D341Med (cell line): ENCODE measurements around the gene GPR15.

Experiments used
- DNase-seq: peaks from one replicate; pipeline ENCODE4 v3.0.0; 2012; ENCODE audit warnings: low spot score

GPR15 gene

GRCh38 chr3:98531622-98532274 lies at the start of gene GPR15:
GPR15 (plus strand) TSS chr3:98531978; CDS start chr3:98532034, 56 bp downstream.
- DNase-seq = no peak

DNA sequence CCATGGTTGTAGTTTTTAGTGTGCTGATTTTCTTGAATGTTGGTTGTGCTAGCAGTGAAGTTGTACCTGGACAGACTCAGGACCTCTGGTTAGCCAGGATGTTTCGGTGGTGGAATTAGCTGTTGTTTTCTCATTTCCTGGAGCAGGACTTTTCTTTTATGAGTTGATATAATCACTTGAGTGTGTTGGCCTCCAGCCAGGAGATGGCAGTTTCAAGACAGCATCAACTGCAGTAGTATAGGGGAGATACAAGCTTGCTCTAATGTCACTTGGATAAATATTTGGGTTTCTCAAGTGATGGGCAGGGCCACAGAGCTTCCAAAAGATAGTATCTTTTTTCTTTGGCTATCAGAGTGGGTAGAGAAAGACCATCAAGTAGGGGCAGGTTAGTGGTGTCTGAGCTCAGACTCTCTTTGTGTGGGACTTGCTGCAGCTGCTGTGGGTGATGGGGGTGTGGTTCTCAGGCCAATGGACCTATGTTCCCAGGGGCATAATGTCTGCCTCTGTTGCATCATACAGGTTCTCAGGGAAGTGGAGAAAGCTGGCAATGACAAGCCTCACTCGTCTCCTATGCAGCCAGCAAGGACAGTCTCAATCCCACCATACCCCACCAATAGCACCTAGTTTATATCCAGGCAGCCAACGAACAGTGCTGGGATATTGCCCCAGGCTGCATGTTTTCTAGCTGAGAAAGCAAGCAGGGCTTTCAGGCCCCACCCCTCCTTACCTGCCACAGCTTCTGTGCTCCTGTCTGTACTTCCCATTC lies 48.9 kb upstream of the GPR15 start:
- no peak for DNase-seq

GRCh38 chr3:98483626-98484025 lies 48.2 kb upstream of the GPR15 start:
- no peak for DNase-seq

- DNase-seq = no peak
Measured at GRCh38 chr3:98497381-98497780, 34.4 kb upstream of the GPR15 start, which contains the start of gene OR5K2. OR5K2 (plus strand) TSS chr3:98497681; CDS start chr3:98497681, 0 bp downstream.

DNA sequence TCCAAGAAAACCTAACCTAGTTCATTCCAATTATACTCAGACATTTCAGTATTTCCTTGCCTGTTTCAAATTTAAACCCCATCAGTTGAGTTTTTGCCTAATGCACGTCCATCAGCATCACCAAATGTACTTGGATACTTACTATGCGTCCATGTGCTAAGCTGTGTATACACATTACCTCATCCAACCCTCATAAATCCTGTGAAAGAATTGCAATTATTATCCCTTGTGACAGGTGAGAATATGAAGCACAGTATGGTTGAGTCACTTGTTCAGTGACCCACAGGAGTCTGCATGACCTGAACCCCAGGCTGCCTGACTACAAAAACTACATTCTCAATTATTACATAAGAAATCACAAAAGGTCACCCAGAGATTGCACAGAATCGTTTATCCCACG lies 31.8 kb upstream of the GPR15 start:
- no peak for DNase-seq

- DNase-seq = no peak
Measured at GRCh38 chr3:98501270-98501669, 30.5 kb upstream of the GPR15 start.

GRCh38 chr3:98501863-98502576 lies 29.8 kb upstream of the GPR15 start:
- no peak for DNase-seq

GRCh38 chr3:98504539-98504938 lies 27.2 kb upstream of the GPR15 start:
- DNase-seq = no peak

DNA sequence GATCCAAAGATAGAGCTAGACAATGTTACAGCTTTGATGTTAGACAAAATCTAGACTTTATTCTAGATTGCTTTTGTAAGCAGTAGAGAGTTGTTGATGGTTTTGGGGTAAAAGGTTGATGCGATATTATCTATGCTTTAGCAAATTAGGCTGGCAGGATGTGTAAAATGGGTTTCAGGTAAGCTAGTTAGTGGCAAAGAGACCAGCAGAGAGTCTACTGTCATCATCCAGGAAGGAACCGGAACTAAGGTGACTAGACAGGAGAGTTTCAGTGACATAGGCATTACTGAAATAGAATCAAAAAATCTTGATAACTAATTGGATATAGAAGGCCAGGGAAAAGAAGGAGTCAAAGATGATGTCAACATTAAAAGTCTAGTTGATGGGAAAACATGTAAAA lies 23.2 kb upstream of the GPR15 start:
- DNase-seq = no peak

DNA sequence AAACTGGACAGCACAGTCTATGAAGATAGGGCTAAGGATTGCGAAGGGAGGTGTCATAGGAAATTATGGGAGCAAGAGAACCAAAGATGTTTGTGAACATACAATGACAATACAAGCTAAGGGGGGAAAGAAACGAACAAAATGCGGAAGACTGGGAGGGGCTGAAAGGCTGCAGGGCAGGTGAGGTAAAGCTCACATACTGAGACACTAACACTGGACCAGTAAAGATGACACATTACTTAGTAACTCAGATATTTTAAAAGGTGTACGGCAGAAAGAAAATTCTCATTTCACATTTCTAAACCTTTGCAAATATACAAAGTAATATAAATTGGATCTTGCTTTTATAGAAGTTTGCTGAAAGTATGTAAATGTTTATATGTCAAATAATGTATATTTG lies 19.2 kb upstream of the GPR15 start:
- no peak for DNase-seq

- no peak for DNase-seq
Measured at GRCh38 chr3:98513091-98513511, 18.7 kb upstream of the GPR15 start.

GRCh38 chr3:98513736-98514135 lies 18.0 kb upstream of the GPR15 start:
- DNase-seq = no peak

- no peak for DNase-seq
Measured at GRCh38 chr3:98514948-98515347, 16.8 kb upstream of the GPR15 start.

GRCh38 chr3:98518816-98519215 lies 13.0 kb upstream of the GPR15 start:
- no peak for DNase-seq

DNA sequence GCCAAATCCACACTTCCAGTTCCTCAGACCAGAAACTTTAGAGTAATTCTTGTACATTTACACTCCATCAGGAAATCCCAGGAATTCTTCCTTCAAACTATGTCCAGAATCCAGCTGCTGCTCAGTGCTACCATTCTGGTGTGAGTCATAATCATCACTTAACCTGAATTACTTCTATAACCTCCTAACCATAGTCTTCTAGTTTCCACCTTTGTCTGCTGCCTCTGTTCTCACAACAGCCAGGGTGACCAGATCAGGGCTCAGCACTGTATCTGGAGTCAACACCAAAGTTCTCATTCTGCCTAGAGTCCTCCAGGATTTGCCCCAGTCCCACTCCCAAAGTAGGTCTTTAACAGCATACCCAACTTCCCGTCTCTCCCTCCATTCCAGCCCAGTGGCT lies 12.4 kb upstream of the GPR15 start:
- DNase-seq = no peak

DNA sequence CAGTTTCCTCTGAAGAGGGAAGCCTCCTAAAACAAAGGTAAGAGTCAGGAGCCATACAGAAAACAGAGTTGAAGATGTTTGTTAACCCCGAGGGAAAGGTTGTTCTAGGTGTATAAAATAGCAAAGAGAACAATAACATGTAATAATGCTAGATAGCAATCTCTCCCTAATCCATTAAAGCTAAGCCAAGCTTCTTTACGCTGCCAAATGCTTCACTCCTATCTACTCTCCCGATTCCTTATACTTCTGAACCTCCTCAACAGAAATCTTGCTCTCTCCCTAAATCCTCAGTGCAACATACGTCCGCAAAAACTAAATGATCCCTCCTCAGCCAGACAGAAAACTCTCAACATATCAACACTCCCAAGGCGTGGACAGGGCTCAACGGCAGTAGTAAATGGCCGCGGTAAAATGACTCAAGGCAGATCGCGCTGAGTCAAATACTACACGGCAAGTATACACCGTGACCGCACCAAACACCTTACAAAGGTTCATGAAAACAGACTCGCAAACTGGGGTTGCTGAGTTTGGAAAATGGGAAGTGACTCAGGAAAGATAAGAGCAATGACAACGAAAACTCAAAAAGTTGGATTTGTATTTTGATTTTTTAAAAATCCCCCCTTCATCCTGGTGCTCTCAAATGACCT lies 9.8 kb upstream of the GPR15 start:
- peak; percentile 45 for DNase-seq

DNA sequence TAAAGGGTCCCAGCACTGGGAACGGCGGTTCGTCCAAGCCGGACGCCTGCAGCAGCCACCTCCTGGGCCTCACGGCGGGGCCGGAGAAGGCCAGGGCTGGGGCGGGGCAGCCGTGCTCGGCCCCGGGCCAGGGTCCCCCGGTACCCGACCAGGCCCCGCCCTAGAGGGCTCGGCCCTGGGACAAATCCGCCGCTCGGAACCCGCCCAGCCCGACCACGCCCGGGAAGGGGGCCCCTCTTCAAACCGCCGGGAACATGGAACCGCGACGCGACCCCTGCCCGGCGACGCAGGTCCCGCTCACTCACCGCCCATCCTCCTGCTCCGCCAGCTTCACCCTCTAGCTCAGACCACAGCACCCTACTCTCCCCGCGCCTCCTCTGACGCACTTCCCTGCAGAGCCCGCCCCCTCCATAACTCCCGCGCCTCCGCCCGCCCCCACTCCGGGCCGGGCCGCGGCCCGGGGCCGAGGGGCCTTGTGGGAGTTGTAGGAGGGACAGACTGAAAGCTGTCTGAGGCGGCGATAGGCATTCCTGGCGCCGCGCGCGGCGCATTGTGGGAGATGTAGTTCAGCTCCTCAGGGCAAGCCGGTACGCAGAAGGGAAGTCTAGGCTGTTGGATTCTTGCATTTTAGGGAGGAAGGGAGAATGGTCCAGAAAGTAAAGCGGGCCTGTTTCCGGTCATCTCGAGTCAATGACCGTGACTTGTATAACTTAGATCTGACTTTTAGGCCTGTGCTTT lies 9.1 kb upstream of the GPR15 start, which contains the start of gene CLDND1:
TSS of gene CLDND1 (minus strand) at position 359 of the 738 bp plus-strand sequence. CDS start 1,478 bp downstream, outside the sequence.
- peak; percentile 98 for DNase-seq

- DNase-seq = no peak
Measured at GRCh38 chr3:98525494-98525893, 6.3 kb upstream of the GPR15 start.

GRCh38 chr3:98528474-98529346 lies 3.1 kb upstream of the GPR15 start:
- DNase-seq = no peak

DNA sequence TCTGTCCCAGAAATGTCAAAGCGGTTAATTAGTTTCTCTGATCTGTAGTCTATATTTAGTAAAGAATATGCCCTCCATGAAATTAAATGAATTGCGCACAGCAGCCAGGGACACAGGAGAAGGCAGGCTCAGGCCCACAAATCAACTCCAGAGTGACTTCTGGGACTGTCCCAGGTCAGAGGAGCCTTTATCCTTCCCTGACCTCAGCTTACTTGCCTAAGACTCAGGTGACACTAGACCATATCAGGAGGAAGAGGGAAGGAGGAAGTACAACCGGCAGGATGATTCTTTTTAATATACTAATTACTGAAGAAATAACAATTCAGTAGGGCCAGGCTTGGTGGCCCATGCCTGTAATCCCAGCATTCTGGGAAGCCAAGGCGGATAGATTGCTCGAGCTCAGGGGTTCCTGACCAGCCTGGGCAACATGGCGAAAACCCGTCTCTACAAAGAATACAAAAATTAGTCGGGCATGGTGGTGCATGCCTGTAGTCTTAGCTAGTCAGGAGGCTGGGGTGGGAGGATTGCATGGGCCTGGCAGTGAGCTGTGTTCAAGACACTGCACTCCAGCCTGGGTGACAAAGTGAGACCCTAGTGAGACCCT lies 1.8 kb upstream of the GPR15 start:
- DNase-seq = no peak
